Loucy (cell line): ENCODE data around the gene CPPED1.

Source experiments
- H2AFZ ChIP-seq: fragments of 200-600 bp; sonication (generic); 2 replicates; pipeline ENCODE4 v1.6.0; 2016; ENCODE audit warnings: antibody characterized with exemption, mild to moderate bottlenecking, low read length, moderate library complexity
- H3F3A ChIP-seq: fragments of 200-600 bp; 2 replicates; pipeline ENCODE4 v1.6.0; 2016; ENCODE audit warnings: antibody characterized with exemption, low read depth, mild to moderate bottlenecking
- H3K27me3 ChIP-seq: fragments of 200-600 bp; sonication (generic); 2 replicates; pipeline ENCODE4 v1.6.1; 2014; ENCODE audit warnings: low read length, mild to moderate bottlenecking; ENCODE audit not compliant: insufficient read depth, poor library complexity, severe bottlenecking
- H3K36me3 ChIP-seq: fragments of 200-600 bp; sonication (generic); 2 replicates; pipeline ENCODE4 v1.6.1; 2016; ENCODE audit warnings: low read length; ENCODE audit not compliant: insufficient read depth
- H3K4me1 ChIP-seq: fragments of 200-600 bp; sonication (generic); 2 replicates; pipeline ENCODE4 v1.5.1; 2014; ENCODE audit warnings: low read length, mild to moderate bottlenecking; ENCODE audit not compliant: insufficient read depth, poor library complexity, severe bottlenecking
- H3K4me2 ChIP-seq: fragments of 200-600 bp; sonication (generic); 2 replicates; pipeline ENCODE4 v1.6.0; 2014; ENCODE audit warnings: antibody characterized with exemption, low read length, low read depth, mild to moderate bottlenecking; ENCODE audit not compliant: poor library complexity, severe bottlenecking
- H3K4me3 ChIP-seq: fragments of 200-600 bp; sonication (generic); 2 replicates; pipeline ENCODE4 v1.5.1; 2014; ENCODE audit warnings: low read length, mild to moderate bottlenecking, mixed read lengths; ENCODE audit not compliant: poor library complexity, severe bottlenecking
- H3K79me2 ChIP-seq: fragments of 200-600 bp; sonication (generic); 2 replicates; pipeline ENCODE4 v1.6.1; 2014; ENCODE audit warnings: low read length; ENCODE audit not compliant: insufficient read depth
- H3K9ac ChIP-seq: fragments of 200-600 bp; sonication (generic); 2 replicates; pipeline ENCODE4 v1.6.0; 2014; ENCODE audit warnings: mild to moderate bottlenecking, low read depth, low read length, moderate library complexity; ENCODE audit not compliant: poor library complexity, severe bottlenecking
- H3K9me2 ChIP-seq: fragments of 200-600 bp; sonication (generic); replicated peaks from 2 replicates; pipeline ENCODE4 v1.6.1; 2016; ENCODE audit warnings: low read depth, low read length, mixed read lengths
- H3K9me3 ChIP-seq: fragments of 200-600 bp; sonication (generic); 2 replicates; pipeline ENCODE4 v1.6.1; 2014; ENCODE audit warnings: mild to moderate bottlenecking, antibody characterized with exemption, low read length, low read depth; ENCODE audit not compliant: insufficient read depth
- H4K20me1 ChIP-seq: fragments of 200-600 bp; sonication (generic); 2 replicates; pipeline ENCODE4 v1.6.0; 2014; ENCODE audit warnings: antibody characterized with exemption, low read length, mild to moderate bottlenecking; ENCODE audit not compliant: insufficient read depth, poor library complexity, severe bottlenecking
- CTCF ChIP-seq: fragments of 200-600 bp; sonication (generic); conservative IDR thresholded peaks from 2 replicates; pipeline ENCODE4 v1.5.1; 2014; ENCODE audit warnings: mild to moderate bottlenecking, antibody characterized with exemption, low read length
- EZH2phosphoT487 ChIP-seq: fragments of 200-600 bp; IDR thresholded peaks from 2 replicates; pipeline ENCODE4 v1.6.1; 2018; ENCODE audit warnings: antibody characterized with exemption, mild to moderate bottlenecking, moderate library complexity, borderline replicate concordance

Gene CPPED1

DNA sequence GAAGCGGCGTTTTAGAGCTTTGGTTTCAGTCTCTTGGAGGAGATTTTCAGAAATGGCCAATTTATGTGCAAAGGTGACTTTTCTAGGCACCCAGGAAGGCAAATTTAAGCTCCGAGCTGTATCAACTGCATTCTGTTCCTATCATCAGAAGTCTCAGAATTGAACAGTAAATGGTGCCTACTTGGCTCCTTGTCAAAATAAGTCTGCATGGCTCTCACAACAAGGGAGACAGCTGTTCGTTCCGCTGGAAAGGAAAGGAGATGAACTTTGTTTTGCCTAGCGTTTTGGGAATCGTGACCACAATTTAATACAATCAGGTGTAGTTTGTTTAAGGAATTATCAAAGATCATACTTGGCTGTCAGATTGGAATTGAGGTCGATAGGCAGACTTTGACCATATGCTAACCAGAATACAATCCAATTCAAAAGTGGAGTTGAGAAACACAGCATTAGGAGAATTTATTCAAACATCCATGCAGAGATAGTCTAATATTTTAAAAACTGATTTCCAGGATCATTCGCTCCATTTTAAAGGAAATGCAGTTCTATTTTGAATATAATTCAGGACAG lies 139.4 kb downstream of the CPPED1 start:
- Histone ChIP-seq H3K36me3 (no peaks in the 10 kb centered on the region), H3K27me3 (no peaks in the 10 kb centered on the region), H3K9me3 (no peaks in the 10 kb centered on the region), H2AFZ (no peak overlapping the region), H3K9ac (no peak overlapping the region), H3K4me2 (no peak overlapping the region), H4K20me1 (no peaks in the 10 kb centered on the region), H3K79me2 (no peaks in the 10 kb centered on the region), H3K4me3 (no peak overlapping the region), H3K4me1 (no peaks in the 10 kb centered on the region), H3F3A (no peaks in the 10 kb centered on the region), H3K9me2 (no peaks in the 10 kb centered on the region)
- no peak for TF ChIP-seq EZH2phosphoT487
- TF ChIP-seq CTCF = no peak

DNA sequence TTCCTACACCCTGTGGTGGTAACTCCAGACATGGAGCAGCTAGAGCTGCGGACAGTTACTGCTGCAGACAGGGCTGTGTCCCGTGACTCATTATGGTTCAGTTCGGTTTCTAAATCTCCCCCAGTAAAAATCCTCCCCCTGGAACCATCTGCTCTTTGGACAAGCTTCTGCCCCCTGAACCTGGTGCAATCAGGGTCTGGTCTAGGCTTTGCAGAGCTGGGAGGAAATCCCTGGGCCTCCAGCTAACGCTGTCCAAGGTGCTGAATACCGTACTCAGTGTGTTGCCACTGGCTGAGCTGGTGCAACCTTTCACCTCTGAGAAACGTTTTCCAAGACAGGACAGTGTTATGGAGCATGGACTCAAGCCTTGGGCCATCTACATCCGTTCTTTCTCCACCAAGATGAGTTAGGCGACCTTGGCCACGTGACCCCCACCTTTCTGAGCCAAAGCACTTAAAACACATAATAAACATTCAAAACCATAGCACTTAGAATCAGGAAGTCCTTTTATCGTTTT lies 142.0 kb downstream of the CPPED1 start:
- Histone ChIP-seq H3K9me2 (no peaks in the 10 kb centered on the region), H3K9ac (no peak overlapping the region), H3K36me3 (no peaks in the 10 kb centered on the region), H3K9me3 (no peaks in the 10 kb centered on the region), H3K4me3 (no peak overlapping the region), H3K27me3 (no peaks in the 10 kb centered on the region), H3K4me2 (no peak overlapping the region), H2AFZ (no peak overlapping the region), H4K20me1 (no peaks in the 10 kb centered on the region), H3K79me2 (no peaks in the 10 kb centered on the region), H3K4me1 (no peaks in the 10 kb centered on the region), H3F3A (no peaks in the 10 kb centered on the region)
- no peak for TF ChIP-seq EZH2phosphoT487
- TF ChIP-seq CTCF = no peak

DNA sequence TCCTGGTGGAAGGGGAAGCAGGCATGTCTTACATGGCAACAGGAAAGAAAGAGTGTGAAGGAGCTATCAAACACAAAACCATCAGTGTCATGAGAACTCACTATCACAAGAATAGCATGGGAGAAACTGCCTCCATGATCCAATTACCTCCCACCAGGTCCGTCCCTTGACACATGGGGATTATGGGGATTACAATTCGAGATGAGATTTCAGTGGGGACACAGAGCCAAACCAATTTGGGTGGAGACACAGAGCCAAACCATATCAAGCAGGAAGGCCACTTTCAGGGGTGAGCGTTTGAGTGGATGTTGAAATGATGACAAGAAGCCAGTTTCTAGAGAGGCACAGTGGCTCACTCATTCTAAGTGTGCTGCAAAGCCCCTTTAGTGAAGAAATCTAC lies 143.8 kb downstream of the CPPED1 start:
- Histone ChIP-seq H3K4me3 (no peak overlapping the region), H3K79me2 (no peaks in the 10 kb centered on the region), H3K9me3 (no peaks in the 10 kb centered on the region), H3K9ac (no peak overlapping the region), H3K9me2 (no peaks in the 10 kb centered on the region), H3K27me3 (no peaks in the 10 kb centered on the region), H3K4me2 (no peak overlapping the region), H3F3A (no peaks in the 10 kb centered on the region), H3K36me3 (no peaks in the 10 kb centered on the region), H4K20me1 (no peaks in the 10 kb centered on the region), H3K4me1 (no peaks in the 10 kb centered on the region), H2AFZ (no peak overlapping the region)
- no peak for TF ChIP-seq EZH2phosphoT487
- no peak for TF ChIP-seq CTCF
